ENCODE measurements around the gene CEP72. TPM values are rescaled to one million over a fixed set of nuclear protein-coding genes. Genes with fewer than 3 reads are reported as not detected.

CEP72 gene
- total RNA-seq, 1 donor from 2014 or later: 32.4 TPM

DNA sequence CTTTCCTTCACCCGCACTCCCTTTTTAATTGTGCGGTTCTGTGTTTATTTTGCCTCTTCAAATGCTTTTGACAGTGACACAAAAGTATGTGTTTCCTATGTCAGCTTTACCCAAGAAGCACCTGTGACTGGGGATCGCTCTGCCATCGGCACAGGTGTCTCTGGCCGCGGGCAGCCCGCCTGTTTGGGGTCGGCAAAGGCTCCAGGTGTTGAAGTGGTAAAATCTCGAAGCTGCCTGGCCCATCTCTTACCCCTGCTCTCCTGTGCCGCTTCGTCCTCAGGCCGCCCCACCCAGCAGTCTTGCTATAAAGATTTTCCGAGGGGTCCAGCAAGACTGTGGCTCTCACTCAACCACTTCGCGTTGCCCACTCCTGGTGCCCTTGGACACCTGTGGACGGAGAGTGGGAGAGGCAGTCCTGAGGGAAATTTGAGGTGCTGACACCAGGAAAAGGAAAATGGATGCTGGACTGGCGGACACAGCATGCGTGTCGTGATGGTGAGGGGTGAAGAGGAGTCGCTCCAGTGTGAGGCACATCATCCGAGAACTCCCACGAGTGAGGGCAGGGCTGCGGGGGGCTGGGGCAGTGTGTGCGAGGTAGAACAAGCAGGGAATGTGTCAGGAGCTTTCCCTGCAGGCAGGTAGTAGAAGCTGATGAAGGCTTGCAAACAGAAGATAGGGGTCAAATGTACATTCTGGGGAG lies 29.1 kb upstream of the CEP72 start:
- Mint-ChIP-seq H3K9me3 (peaks cover 12% of the 10 kb centered on the region), H3K4me1 (ENCODE audit: low read depth) (no peaks in the 10 kb centered on the region), H3K27ac (no peak overlapping the region), H3K4me3 (no peak overlapping the region), H3K36me3 (ENCODE audit: low read depth) (no peaks in the 10 kb centered on the region), H3K27me3 (ENCODE audit: insufficient read depth) (peaks cover 5% of the 10 kb centered on the region)
- intact Hi-C loops (cut with micrococcal nuclease): no loop called here
- no peak for DNase-seq (ENCODE audit: low spot score)

DNA sequence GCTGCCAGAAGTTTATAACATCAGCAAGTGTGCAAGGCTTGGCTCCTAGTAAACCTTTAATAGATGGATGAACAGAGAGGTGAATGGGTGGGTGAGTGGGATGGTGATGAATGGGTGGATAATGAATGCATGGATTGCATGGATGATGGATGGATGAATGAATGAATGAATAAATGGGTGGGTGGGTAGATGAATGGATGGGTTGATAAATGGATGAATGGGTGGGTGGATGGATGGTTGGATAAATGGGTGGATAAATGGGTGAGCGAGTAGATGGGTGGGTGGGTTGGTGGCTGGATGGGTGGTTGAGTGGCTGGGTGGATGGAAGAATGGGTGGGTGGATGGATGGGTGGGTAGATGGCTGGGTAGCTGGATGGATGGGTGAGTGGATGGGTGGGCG lies 28.5 kb upstream of the CEP72 start:
- H3K27ac Mint-ChIP-seq: no peak overlapping the region
- H3K36me3 Mint-ChIP-seq (ENCODE audit: low read depth): no peaks in the 10 kb centered on the region
- peaks cover 7% of the 10 kb centered on the region for H3K9me3 Mint-ChIP-seq
- no peaks in the 10 kb centered on the region for H3K4me1 Mint-ChIP-seq (ENCODE audit: low read depth)
- H3K4me3 Mint-ChIP-seq: no peak overlapping the region
- intact Hi-C loops (cut with micrococcal nuclease): no loop called here
- no peak for DNase-seq (ENCODE audit: low spot score)
- peaks cover 5% of the 10 kb centered on the region for H3K27me3 Mint-ChIP-seq (ENCODE audit: insufficient read depth)

DNA sequence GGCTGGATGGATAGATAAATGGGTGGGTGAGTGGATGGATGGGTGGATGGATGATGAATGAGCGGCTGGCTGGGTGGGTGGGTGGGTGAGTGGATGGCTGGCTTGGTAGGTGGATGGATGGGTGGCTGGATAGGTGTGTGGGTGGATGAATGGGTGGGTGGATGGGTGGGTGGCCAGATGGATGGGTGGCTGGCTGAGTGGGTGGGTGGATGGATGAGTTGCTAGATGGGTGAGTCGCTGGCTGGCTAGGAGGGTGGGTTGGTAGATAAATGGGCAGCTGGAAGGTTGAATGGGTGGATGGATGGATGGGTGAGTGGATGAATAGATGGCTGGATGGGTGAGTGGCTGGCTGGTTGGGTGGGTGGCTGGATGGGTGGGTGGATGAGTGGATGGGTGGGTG lies 27.9 kb upstream of the CEP72 start:
- peaks cover 5% of the 10 kb centered on the region for H3K27me3 Mint-ChIP-seq (ENCODE audit: insufficient read depth)
- DNase-seq (ENCODE audit: low spot score): no peak
- H3K4me3 Mint-ChIP-seq: no peak overlapping the region
- no peaks in the 10 kb centered on the region for H3K4me1 Mint-ChIP-seq (ENCODE audit: low read depth)
- intact Hi-C loops (cut with micrococcal nuclease): no loop called here
- no peaks in the 10 kb centered on the region for H3K36me3 Mint-ChIP-seq (ENCODE audit: low read depth)
- H3K9me3 Mint-ChIP-seq: peaks cover 7% of the 10 kb centered on the region
- H3K27ac Mint-ChIP-seq: no peak overlapping the region

DNA sequence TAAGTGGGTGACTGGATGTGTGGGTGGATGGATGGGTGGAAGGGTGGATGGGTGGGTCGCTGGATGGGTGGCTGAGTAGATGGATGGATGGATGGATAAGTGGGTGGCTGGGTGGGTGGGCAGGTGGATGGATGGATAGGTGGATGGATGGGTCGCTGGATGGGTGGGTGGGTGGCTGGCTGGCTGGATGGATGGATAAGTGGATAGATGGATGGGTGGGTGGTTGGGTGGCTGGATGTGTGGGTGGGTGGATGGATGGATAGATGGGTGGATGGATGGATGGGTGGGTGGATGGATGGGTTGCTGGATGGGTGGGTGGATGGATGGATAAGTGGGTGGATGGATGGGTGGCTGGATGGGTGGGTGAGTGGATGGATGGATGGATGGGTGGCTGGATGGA lies 27.3 kb upstream of the CEP72 start:
- Mint-ChIP-seq H3K4me1 (ENCODE audit: low read depth) (no peaks in the 10 kb centered on the region), H3K27ac (no peak overlapping the region), H3K4me3 (no peak overlapping the region), H3K36me3 (ENCODE audit: low read depth) (no peaks in the 10 kb centered on the region), H3K27me3 (ENCODE audit: insufficient read depth) (peaks cover 9% of the 10 kb centered on the region), H3K9me3 (peaks cover 12% of the 10 kb centered on the region)
- intact Hi-C loops (cut with micrococcal nuclease): no loop called here
- DNase-seq (ENCODE audit: low spot score): no peak

DNA sequence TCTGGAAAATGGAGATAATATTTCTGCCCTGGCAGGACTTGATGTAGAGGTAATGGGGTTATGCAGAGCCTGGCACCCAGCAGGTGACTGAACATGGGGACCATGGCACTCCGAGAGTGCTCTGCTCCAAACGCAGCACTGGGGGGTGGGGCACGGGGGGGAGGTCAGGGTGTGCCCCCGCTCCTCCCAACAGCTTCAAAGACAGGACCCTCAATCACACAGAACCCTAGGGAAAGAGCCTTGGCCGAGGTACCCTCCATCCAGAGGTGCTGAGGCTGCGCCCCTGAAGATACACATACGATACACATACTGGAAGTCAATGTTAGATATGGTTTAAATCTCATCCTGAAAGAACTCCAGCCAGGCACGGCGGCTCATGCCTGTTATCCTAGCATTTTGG lies 26.6 kb upstream of the CEP72 start:
- Mint-ChIP-seq H3K4me3 (no peak overlapping the region), H3K27me3 (ENCODE audit: insufficient read depth) (peaks cover 8% of the 10 kb centered on the region), H3K4me1 (ENCODE audit: low read depth) (no peaks in the 10 kb centered on the region), H3K9me3 (peaks cover 12% of the 10 kb centered on the region), H3K36me3 (ENCODE audit: low read depth) (no peaks in the 10 kb centered on the region), H3K27ac (no peak overlapping the region)
- no peak for DNase-seq (ENCODE audit: low spot score)
- intact Hi-C loops (cut with micrococcal nuclease): no loop called here

DNA sequence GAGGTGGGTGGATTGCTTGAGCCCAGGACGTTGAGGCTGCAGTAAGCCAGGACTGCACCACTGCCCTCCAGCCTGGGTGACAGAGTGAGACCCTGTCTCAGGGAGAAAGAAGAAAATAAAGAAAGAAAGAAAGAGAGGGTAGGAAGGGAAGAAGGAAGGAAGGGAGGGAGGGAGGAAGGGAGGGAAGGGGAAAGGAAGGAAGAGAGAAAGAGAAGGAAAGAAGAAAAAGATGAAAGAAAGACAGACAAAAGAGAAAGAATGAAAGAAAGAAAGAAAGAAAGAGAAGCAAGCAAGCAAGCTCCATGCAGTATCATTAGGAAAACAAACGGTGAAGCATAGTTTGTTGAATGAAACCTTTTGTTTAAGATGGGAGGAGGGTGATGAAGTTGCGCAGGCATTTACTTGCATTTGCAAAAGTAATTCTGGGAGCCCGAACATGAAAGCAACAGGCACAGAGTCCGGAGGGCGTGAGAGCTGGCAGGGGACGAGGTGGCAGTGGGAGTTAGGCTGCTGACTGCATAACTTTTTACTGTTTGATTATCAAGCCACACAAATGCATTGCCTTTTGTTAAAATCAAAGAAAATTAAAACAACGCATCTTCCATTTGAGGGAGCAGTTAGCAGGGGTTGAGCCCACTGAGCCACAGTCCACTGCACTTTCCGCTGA lies 26.0 kb upstream of the CEP72 start:
- Mint-ChIP-seq H3K36me3 (ENCODE audit: low read depth) (no peaks in the 10 kb centered on the region), H3K9me3 (peaks cover 12% of the 10 kb centered on the region), H3K4me3 (no peak overlapping the region), H3K27me3 (ENCODE audit: insufficient read depth) (peaks cover 14% of the 10 kb centered on the region), H3K27ac (no peak overlapping the region), H3K4me1 (ENCODE audit: low read depth) (no peaks in the 10 kb centered on the region)
- intact Hi-C loops (cut with micrococcal nuclease): no loop called here
- DNase-seq (ENCODE audit: low spot score): no peak

DNA sequence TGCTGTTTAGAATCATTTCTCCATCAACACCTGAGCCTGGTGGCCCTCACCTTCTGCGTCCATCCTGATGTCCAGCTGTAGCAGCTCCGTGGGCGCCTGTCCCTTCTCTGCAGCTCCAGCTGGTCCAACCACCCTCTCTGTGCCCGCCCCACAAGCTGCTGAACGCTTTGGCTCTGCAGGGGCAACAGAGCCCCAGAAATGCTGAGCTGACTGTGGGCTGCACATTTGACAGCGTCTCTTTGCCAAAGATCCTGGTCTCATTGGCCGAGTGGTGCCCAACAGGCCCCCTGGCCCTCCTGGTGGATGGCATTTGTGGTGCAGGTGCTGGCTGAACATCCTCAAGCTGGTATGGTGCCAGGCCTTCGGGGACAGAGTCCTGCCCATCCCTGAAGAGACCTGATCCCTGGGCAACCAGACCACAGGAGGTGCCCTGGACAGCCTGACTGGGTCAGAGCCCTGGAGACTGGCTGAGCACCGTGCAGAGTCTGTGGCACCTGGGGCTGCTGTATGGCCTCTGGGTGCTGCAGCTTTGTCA lies 25.3 kb upstream of the CEP72 start:
- Mint-ChIP-seq H3K27me3 (ENCODE audit: insufficient read depth) (peaks cover 17% of the 10 kb centered on the region), H3K4me3 (no peak overlapping the region)

DNA sequence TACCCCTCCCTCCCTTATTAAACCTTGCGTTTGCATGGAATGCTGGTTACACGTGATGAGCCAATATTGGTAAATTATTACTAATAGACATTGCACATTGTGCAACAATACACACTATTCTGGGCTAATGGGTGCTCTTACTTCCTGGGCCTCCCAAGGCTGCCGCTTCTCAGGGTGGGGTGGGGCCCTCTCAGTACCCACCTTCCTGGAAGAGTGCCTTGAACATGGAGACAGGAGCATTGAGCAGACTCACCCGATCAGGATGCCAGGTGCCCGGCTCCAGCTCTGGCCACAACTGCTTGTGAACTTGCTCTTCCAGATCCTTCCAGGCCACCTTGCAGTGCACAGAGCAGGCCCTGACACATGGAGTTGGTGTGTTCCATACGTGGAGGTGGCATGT lies 24.7 kb upstream of the CEP72 start:
- H3K4me3 Mint-ChIP-seq: no peak overlapping the region
- DNase-seq (ENCODE audit: low spot score): no peak
- peaks cover 17% of the 10 kb centered on the region for H3K27me3 Mint-ChIP-seq (ENCODE audit: insufficient read depth)
- peaks cover 12% of the 10 kb centered on the region for H3K9me3 Mint-ChIP-seq
- H3K4me1 Mint-ChIP-seq (ENCODE audit: low read depth): no peaks in the 10 kb centered on the region
- H3K36me3 Mint-ChIP-seq (ENCODE audit: low read depth): no peaks in the 10 kb centered on the region
- intact Hi-C loops (cut with micrococcal nuclease): no loop called here
- no peak overlapping the region for H3K27ac Mint-ChIP-seq

More for the DNA sequence above, 25.3 kb upstream of the CEP72 start:
- no peak overlapping the region for H3K27ac Mint-ChIP-seq
- H3K36me3 Mint-ChIP-seq (ENCODE audit: low read depth): no peaks in the 10 kb centered on the region
- no peaks in the 10 kb centered on the region for H3K4me1 Mint-ChIP-seq (ENCODE audit: low read depth)
- intact Hi-C loops (cut with micrococcal nuclease): no loop called here
- no peak for DNase-seq (ENCODE audit: low spot score)
- peaks cover 12% of the 10 kb centered on the region for H3K9me3 Mint-ChIP-seq

DNA sequence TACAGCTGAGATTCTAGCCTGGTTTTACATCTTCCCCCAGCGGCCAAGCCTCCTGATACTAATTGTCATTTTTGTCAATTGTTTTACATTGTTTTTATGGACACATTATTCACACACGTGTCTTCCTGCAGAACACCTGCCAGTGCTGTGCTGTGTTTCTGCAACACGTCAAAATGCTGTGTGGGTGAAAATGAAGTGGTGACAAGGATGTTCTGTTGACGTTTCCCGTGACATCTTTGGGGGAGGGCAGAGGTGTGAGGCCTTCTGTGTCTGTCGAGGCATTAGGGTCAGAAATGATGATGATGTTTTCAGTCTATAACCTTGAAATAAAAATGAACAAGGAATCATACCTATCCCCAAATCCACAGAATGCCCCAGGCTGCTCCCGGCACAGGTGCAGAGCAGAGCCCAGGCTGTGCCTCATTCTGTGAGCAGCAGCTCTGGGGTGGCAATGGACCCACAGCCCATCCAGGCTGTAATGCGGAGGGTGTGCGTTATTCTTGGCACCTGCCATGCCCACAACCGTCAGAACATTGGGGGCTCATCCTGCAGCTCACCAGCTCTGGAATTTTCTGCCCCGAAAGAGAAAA lies 23.6 kb upstream of the CEP72 start:
- no peaks in the 10 kb centered on the region for H3K36me3 Mint-ChIP-seq (ENCODE audit: low read depth)

DNA sequence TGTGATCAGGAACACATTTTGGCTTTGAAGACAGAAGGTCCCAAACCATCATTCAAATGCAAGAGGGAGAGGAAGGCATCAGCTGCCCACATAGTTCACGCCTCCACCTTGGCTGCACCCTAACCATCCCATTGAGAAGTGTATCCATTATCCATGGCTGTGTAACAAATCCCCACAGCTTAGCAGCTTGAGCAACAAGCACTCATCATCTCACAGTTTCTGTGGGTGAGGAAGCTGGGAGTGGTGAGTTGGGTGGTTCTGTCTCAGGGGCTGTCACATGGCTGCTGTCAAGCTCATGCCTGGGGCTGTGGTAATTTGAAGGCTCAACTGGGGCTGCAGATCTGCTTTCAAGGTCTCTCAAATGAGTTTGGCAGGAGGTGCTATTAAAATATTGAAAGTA lies 23.0 kb upstream of the CEP72 start:
- DNase-seq (ENCODE audit: low spot score): no peak
- H3K36me3 Mint-ChIP-seq (ENCODE audit: low read depth): no peaks in the 10 kb centered on the region
- H3K4me3 Mint-ChIP-seq: no peak overlapping the region
- no peaks in the 10 kb centered on the region for H3K4me1 Mint-ChIP-seq (ENCODE audit: low read depth)
- H3K27me3 Mint-ChIP-seq (ENCODE audit: insufficient read depth): peaks cover 22% of the 10 kb centered on the region
- peaks cover 6% of the 10 kb centered on the region for H3K9me3 Mint-ChIP-seq
- H3K27ac Mint-ChIP-seq: no peak overlapping the region
- intact Hi-C loops (cut with micrococcal nuclease): no loop called here

More for the DNA sequence above, 23.6 kb upstream of the CEP72 start:
- Mint-ChIP-seq H3K27me3 (ENCODE audit: insufficient read depth) (peaks cover 21% of the 10 kb centered on the region), H3K27ac (no peak overlapping the region), H3K4me1 (ENCODE audit: low read depth) (no peaks in the 10 kb centered on the region), H3K9me3 (peaks cover 8% of the 10 kb centered on the region), H3K4me3 (no peak overlapping the region)
- intact Hi-C loops (cut with micrococcal nuclease): no loop called here
- DNase-seq (ENCODE audit: low spot score): no peak

DNA sequence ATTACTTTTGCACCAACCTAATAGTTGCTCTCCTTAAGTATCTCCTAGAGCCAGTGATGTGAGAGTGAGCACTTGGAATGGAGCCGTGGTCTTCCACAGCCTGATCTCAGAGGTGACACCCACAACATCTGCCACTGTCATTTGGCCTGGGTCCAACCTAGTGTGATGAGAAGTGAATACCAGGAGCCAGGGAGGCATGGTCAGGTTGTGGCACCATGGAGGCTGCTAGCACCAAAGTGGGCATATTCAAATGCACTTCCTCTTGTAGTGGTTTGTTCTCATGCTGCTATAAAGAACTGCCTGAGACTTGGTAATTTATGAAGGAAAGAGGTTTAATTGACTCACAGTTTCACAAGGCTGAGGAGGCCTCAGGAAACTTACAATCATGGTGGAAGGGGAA lies 22.6 kb upstream of the CEP72 start:
- Mint-ChIP-seq H3K27me3 (ENCODE audit: insufficient read depth) (peaks cover 26% of the 10 kb centered on the region), H3K4me3 (no peak overlapping the region), H3K36me3 (ENCODE audit: low read depth) (no peaks in the 10 kb centered on the region), H3K4me1 (ENCODE audit: low read depth) (no peaks in the 10 kb centered on the region), H3K9me3 (peaks cover 6% of the 10 kb centered on the region), H3K27ac (no peak overlapping the region)
- intact Hi-C loops (cut with micrococcal nuclease): no loop called here
- DNase-seq (ENCODE audit: low spot score): no peak

DNA sequence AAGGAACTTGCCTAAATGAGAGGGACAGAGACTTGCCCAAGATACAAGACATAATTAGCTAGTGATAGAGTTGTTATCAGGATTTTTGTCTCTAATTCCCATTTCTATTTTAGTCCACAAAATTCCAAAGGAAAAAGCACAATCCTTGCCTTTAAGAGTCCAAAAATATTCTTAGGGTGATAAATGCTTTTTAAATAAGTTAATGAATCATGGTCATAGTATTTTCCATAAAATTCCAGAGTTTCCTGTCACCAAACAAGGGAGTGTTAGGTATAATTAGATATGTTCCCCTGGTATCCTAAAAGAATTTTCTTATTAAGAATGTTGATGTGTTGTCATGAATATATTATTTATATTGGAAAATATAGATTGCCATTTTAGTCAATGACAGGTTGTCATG lies 21.8 kb upstream of the CEP72 start:
- Mint-ChIP-seq H3K27me3 (ENCODE audit: insufficient read depth) (peaks cover 31% of the 10 kb centered on the region), H3K4me1 (ENCODE audit: low read depth) (no peaks in the 10 kb centered on the region), H3K4me3 (no peak overlapping the region), H3K36me3 (ENCODE audit: low read depth) (no peaks in the 10 kb centered on the region), H3K9me3 (peaks cover 6% of the 10 kb centered on the region), H3K27ac (no peak overlapping the region)
- no peak for DNase-seq (ENCODE audit: low spot score)
- intact Hi-C loops (cut with micrococcal nuclease): no loop called here

DNA sequence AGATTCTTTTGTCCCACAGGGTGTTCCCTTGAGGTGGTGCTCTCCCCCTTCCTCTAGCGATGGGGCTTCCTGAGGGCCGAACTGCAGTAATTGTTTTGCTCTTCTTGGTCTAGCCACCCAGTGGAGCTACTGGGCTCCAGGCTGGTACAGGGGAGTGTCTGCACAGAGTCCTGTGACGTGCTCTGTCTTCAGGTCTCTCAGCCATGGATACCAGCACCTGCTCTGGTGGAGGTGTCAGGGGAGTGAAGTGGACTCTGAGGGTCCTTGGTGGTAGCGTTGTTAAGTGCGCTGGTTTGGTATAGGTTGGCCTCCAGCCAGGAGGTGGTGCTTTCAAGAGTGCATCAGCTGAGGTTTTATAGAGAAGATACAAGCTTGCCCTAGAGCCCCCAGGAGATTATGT lies 20.4 kb upstream of the CEP72 start:
- no peak overlapping the region for H3K4me3 Mint-ChIP-seq
- intact Hi-C loops (cut with micrococcal nuclease): no loop called here
- H3K36me3 Mint-ChIP-seq (ENCODE audit: low read depth): no peaks in the 10 kb centered on the region
- no peak overlapping the region for H3K27ac Mint-ChIP-seq
- H3K4me1 Mint-ChIP-seq (ENCODE audit: low read depth): no peaks in the 10 kb centered on the region
- DNase-seq (ENCODE audit: low spot score): no peak
- peaks cover 44% of the 10 kb centered on the region for H3K27me3 Mint-ChIP-seq (ENCODE audit: insufficient read depth)
- H3K9me3 Mint-ChIP-seq: peaks cover 6% of the 10 kb centered on the region

Data from activated T-helper 1 cell treated with anti-CD3 and anti-CD28 coated beads, Interleukin-12 subunit alpha, Interleukin-12 subunit beta, Interleukin-2, Interleukin-4 antibody, amounts not matched to agents 30 ng/mL and 10 ng/mL and 1 ng/mL, durations not matched to agents 14 hours and 24 hours and 36 hours (primary cell).